GM21786 (cell line): ENCODE data around the gene CRMP1.

Experiments
- ATAC-seq: cut with Tn5 transposase; IDR thresholded peaks from one replicate; pipeline ENCODE4 v1.9.1; 2021; ENCODE audit not compliant: unreplicated experiment

CRMP1 gene

GRCh38 chr4:5799406-5799805, 93.5 kb downstream of the CRMP1 start:
- no peak for ATAC-seq

GRCh38 chr4:5798946-5799345, 93.9 kb downstream of the CRMP1 start:
- no peak for ATAC-seq

GRCh38 chr4:5798462-5798861, 94.4 kb downstream of the CRMP1 start:
- no peak for ATAC-seq

DNA sequence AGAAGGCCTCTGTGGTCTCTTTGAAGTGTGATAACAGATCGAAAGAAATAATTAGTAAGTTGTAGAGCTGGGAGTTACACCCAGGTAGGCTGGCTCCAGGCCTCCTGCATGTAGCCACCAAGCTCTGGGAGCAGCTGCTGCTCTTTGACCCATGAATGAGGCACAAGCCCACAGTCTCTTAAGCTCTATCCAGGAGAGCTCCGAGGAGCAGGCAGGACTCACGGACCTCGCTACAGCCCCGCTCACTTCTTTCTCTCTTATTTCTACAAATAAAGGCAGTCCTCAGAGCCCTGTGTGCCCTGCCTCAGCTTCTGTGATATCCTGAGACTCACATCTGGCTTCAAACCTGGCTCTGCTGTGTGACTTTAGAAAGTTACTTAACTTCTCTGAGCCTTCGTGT, 95.0 kb downstream of the CRMP1 start:
- ATAC-seq = no peak

DNA sequence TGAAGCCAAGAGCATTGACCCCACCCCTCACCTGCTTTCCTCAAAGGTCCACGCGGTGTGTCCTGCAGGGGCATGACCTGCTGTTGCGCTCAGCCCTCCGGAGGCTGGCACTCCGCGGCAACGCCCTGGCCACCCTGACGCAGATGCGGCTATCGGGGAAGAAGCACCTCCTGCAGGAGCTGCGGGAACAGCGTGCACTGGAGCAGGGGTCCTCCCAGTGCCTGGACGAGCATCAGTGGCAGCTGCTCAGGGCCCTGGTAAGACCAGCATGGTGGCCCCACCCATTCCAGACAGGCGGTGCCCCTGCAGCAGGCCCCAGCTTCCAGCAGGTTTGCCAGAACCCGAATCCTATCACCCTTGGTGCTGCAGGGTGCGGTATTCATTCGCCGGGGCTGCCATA, 95.9 kb downstream of the CRMP1 start:
- no peak for ATAC-seq

DNA sequence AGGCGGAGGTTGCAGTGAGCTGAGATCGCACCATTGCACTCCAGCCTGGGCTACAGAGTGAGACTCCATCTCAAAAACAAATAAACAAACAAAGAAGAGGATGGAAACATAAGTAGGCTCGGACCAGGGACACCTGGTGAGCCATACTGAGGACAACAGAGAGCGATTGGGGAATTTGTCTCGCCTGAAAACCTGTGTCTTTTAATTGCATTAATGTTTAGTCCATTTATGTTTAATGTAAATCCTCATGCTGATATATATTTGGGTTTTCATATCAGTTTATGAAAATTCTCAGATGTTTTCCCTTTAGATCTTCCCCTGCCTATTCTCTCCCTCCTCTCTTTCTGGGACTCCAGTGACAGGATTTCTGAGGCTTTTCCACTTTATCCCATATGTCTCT, 97.3 kb downstream of the CRMP1 start:
- no peak for ATAC-seq

GRCh38 chr4:5793514-5793913, 99.4 kb downstream of the CRMP1 start:
- ATAC-seq = no peak

DNA sequence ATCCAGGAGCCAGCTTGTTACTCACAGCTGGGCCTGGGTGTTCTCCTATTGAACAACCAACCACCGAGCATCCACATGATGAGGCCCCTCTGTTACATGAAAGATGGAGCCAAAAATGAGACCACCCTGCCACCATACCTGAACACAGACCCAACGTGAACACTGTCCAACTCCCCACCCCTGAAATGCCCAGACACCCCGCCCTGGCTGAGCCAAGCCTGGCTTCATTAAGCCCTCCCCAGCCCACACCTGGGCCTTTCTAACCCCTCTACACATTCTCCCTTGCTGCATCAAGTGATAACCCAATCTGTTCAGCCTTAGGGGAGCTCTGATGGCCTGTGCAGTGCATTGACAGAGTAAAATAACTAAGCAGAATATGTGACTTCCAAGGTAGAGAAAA, 101.2 kb downstream of the CRMP1 start:
- ATAC-seq = no peak

DNA sequence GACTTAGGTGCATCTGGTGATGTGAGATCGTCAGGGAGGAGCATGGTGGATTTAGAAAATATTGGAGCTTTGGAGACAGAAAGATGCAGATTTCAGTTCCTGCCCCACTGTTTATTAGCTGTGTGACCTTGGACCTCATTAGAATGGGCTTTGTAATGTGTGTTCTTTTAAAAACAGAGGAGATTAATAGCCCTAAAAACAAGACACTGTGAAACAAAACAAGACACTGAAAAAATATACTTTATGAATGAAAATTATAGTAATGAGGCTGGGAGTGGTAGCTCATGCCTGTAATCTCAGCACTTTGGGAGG, 102.4 kb downstream of the CRMP1 start:
- no peak for ATAC-seq

DNA sequence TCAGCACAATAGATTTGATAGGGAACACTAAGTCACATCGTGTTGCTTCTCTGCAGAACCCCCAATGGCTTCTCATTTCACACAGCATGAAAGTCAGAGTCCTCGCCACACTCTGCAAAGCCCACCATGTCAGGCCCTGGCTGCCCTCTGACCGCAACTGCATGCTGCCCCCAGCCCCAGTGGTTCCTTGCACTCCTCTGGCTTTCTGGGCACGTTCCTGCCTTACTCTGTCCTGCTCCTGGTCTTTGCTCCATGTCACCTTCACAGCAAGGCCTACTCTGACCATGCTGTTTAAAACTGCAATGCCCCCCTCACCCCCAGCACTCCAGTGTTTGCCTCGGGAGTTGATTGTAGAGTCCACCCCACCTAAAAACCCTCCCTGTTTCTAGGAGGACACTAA, 103.7 kb downstream of the CRMP1 start:
- no peak for ATAC-seq

GRCh38 chr4:5788144-5788543, 104.7 kb downstream of the CRMP1 start:
- no peak for ATAC-seq

DNA sequence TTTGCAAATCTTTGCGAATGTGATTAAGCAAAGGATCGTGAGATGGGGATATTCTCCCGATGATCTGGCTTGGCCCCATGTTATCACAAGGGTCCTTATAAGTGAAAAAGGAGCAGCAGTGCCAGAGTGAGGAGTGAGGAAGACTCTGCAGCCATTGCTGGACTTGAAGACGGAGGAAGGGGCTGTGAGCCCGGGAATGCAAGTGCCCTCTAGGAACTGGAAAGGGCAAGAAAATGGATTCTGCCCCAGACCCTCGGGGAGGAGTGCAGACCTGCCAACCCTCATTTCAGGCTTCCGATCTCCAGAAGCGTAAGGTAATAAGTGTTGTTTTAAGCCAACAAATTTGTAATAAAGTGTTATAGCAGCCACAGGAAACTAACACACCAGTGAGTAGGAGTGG, 105.6 kb downstream of the CRMP1 start:
- no peak for ATAC-seq

- no peak for ATAC-seq
Observed at GRCh38 chr4:5785806-5786680, 106.8 kb downstream of the CRMP1 start.

DNA sequence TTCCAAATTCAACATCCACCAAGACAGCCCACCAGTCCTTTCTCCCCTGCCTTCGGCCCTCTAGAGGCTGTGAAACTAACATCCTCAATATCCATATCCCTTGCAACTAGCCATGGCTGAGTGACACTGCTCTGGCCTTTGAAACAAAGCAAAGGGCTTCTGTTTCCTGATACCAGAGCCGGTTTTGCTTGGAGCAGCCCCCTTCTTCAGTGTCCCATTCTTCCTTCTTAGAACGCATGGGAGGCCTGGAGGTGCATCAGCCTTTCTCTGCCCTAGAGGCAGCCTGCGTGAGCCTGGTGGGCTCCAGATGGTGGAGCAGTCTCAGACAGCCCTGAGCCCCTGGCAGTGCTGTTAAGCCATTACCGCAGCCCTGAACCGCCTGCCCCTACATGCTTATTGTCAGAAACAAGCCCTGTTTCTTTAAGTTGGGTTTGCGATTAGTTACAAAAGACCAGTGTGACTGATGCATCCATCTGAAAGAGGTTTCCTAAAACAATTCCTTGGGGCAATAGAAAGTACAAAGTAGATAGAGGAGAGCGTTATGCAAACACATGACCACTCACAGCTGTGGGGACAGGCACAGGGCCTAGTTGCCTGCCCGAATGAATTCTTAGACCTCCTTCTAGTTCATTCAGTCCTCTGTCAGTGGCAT, 107.8 kb downstream of the CRMP1 start:
- no peak for ATAC-seq

DNA sequence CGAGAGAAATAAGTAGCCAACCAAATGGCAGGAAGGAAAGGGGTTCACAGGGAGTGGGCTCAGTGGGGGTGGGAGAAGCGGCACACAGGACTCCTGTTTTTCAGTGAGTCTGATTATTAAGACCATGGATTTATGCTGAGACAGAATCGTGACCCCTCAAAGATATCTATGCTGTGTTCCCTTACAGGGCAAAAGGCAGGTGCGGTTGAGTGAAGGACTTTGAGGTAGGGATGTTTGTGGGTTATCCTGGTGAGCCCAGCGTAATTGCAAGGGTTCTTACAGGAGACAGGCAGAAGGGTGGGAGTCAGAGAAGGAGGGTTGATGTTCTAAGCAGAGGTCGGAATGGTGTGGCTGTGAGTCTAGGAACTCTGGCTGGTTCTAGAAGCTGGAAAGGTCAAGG, 108.9 kb downstream of the CRMP1 start:
- ATAC-seq = no peak

DNA sequence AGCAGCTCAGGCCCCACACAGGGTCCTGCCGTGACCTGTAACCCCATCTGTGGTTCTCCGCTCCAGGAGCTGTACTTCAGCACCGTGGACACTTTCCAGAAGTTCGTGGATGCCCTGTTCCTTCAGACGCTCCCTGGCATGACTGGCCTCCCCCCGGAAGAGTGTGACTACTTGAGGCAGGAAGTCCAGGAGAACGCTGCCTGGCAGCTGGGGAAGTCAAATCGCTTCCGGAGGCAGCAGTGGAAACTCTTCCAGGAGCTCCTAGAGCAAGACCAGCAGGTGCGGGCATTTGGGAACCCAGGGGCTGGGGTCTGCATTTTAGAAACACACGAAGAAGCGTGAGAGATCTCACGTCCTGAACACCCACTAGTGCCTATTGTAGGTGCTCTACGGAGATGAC, 109.4 kb downstream of the CRMP1 start:
- ATAC-seq = no peak

- no peak for ATAC-seq
Observed at GRCh38 chr4:5782829-5783476, 109.9 kb downstream of the CRMP1 start.

GRCh38 chr4:5781691-5782090, 111.2 kb downstream of the CRMP1 start:
- no peak for ATAC-seq

DNA sequence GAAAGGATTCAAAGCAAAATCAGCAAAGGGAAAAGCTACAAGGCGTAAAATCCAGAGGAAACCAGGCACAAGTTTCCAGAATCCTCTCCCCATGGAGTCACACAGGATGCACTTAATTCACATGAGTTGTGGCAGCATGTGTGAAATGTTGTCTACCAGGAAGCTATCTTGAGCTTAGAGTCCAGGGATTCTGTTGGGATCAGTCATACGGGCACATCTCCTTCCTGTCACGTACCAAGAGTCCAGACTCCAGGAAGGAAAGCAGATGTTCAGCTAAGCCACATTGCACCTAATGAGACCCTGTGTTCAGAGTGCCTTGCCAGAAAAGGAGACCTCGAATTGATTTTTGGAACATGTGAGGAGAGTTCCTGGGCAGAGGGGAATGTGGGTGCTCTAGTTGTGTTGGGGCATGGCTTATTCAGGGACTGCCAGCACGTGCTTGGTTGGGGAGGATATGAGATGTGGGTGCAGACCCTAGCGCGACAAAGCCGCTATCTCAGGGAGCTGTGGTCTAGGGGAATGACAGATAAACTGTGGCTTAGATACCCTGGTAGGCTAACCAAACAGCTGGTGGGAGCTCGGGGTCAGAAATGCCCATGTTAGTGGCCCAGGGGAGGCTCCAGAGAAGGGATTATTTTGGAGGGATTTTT, 111.9 kb downstream of the CRMP1 start:
- no peak for ATAC-seq

- ATAC-seq = no peak
Observed at GRCh38 chr4:5776510-5776909, 116.4 kb downstream of the CRMP1 start.

DNA sequence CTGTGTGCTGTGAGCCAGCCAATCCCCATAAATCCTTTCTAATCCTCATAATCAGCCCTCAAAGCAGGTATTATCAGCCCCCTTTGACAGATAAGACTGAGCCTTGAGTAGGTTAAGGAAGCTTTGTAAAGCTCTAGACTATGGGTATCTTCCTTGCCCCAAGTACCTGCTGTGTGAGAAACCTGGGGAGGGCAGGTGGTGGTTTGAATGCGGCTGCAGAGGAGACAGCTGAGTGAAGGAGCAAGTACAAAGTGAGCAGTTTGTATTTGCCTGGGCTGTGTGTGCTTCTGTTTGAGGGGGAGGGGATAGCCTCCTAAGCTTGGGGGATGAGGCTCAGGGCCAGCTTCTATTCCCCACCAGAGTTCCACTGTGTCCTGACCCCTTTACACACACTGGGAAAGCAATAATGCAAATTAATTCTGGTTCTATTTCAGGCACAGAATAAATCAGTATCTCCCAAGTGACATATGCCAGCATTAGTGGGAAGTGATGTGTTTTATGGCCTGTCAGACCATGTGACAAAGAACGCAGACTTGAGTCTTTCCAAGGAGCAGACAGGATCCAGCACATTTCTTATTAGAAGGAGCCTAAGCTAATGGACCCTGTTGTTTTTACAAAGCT, 118.4 kb downstream of the CRMP1 start:
- ATAC-seq = no peak

GRCh38 chr4:5773271-5773555, 119.7 kb downstream of the CRMP1 start:
- ATAC-seq = no peak
